ENCODE results near the gene BMERB1.

BMERB1 gene

GRCh38 chr16:15507301-15507958, 73.0 kb downstream of the BMERB1 start:
- peaks cover 9 to 25% (median 18%) of the 10 kb centered on the region in 5 donors for H3K4me1 ChIP-seq (ENCODE audit: control insufficient read depth in 5 of 5, insufficient read depth in 5 of 5, low read length in 5 of 5)
- no peaks in the 10 kb centered on the region for H3K36me3 ChIP-seq (ENCODE audit: control insufficient read depth in 5 of 5, insufficient read depth in 5 of 5, low read length in 5 of 5)
- no peak overlapping the region for H3K27ac ChIP-seq (ENCODE audit: low read depth, low read length)
- no peaks in the 10 kb centered on the region for H3K27me3 ChIP-seq (ENCODE audit: control insufficient read depth in 5 of 5, insufficient read depth in 4 of 5, low read length in 5 of 5)
- peak overlapping the region in 2 of 5 donors; percentile 12 to 32 for H3K9ac ChIP-seq (ENCODE audit: low read length in 5 of 5)
- no peaks in the 10 kb centered on the region for H3K9me3 ChIP-seq (ENCODE audit: control insufficient read depth in 5 of 5, low read length in 5 of 5)
- H3K4me3 ChIP-seq (ENCODE audit: low read depth in 1 of 5, low read length in 5 of 5), result peak overlapping the region in 4 of 5 donors; percentile 17 to 40 (median 31)

GRCh38 chr16:15507959-15508627, 73.7 kb downstream of the BMERB1 start:
- Histone ChIP-seq H3K27me3 (ENCODE audit: control insufficient read depth in 5 of 5, insufficient read depth in 4 of 5, low read length in 5 of 5) (no peaks in the 10 kb centered on the region), H3K36me3 (ENCODE audit: control insufficient read depth in 5 of 5, insufficient read depth in 5 of 5, low read length in 5 of 5) (no peaks in the 10 kb centered on the region), H3K9ac (ENCODE audit: low read length in 5 of 5) (no peak overlapping the region), H3K27ac (ENCODE audit: low read depth, low read length) (no peak overlapping the region), H3K4me3 (ENCODE audit: low read depth in 1 of 5, low read length in 5 of 5) (no peak overlapping the region), H3K9me3 (ENCODE audit: control insufficient read depth in 5 of 5, low read length in 5 of 5) (no peaks in the 10 kb centered on the region), H3K4me1 (ENCODE audit: control insufficient read depth in 5 of 5, insufficient read depth in 5 of 5, low read length in 5 of 5) (peaks cover 9 to 22% (median 18%) of the 10 kb centered on the region in 5 donors)

GRCh38 chr16:15509051-15509592, 74.7 kb downstream of the BMERB1 start:
- peaks cover 9 to 22% (median 18%) of the 10 kb centered on the region in 5 donors for H3K4me1 ChIP-seq (ENCODE audit: control insufficient read depth in 5 of 5, insufficient read depth in 5 of 5, low read length in 5 of 5)
- H3K4me3 ChIP-seq (ENCODE audit: low read depth in 1 of 5, low read length in 5 of 5), result no peak overlapping the region
- no peak overlapping the region for H3K9ac ChIP-seq (ENCODE audit: low read length in 5 of 5)
- no peaks in the 10 kb centered on the region for H3K27me3 ChIP-seq (ENCODE audit: control insufficient read depth in 5 of 5, insufficient read depth in 4 of 5, low read length in 5 of 5)
- no peaks in the 10 kb centered on the region for H3K36me3 ChIP-seq (ENCODE audit: control insufficient read depth in 5 of 5, insufficient read depth in 5 of 5, low read length in 5 of 5)
- H3K27ac ChIP-seq (ENCODE audit: low read depth, low read length), result no peak overlapping the region
- no peaks in the 10 kb centered on the region for H3K9me3 ChIP-seq (ENCODE audit: control insufficient read depth in 5 of 5, low read length in 5 of 5)

- Histone ChIP-seq H3K36me3 (ENCODE audit: control insufficient read depth in 5 of 5, insufficient read depth in 5 of 5, low read length in 5 of 5) (no peaks in the 10 kb centered on the region), H3K9me3 (ENCODE audit: control insufficient read depth in 5 of 5, low read length in 5 of 5) (no peaks in the 10 kb centered on the region), H3K27ac (ENCODE audit: low read depth, low read length) (no peak overlapping the region)
Measured at GRCh38 chr16:15509593-15510535, 75.5 kb downstream of the BMERB1 start.

GRCh38 chr16:15510992-15511391, 76.6 kb downstream of the BMERB1 start:
- no peak overlapping the region for H3K4me3 ChIP-seq (ENCODE audit: low read depth in 1 of 5, low read length in 5 of 5)
- no peaks in the 10 kb centered on the region for H3K27me3 ChIP-seq (ENCODE audit: control insufficient read depth in 5 of 5, insufficient read depth in 4 of 5, low read length in 5 of 5)
- H3K27ac ChIP-seq (ENCODE audit: low read depth, low read length), result no peak overlapping the region
- H3K4me1 ChIP-seq (ENCODE audit: control insufficient read depth in 5 of 5, insufficient read depth in 5 of 5, low read length in 5 of 5), result peaks cover 9 to 22% (median 18%) of the 10 kb centered on the region in 5 donors
- H3K36me3 ChIP-seq (ENCODE audit: control insufficient read depth in 5 of 5, insufficient read depth in 5 of 5, low read length in 5 of 5), result peaks cover 0 to 8% (median 3%) of the 10 kb centered on the region in 5 donors
- no peaks in the 10 kb centered on the region for H3K9me3 ChIP-seq (ENCODE audit: control insufficient read depth in 5 of 5, low read length in 5 of 5)
- H3K9ac ChIP-seq (ENCODE audit: low read length in 5 of 5), result no peak overlapping the region

More at GRCh38 chr16:15509593-15510535, 75.5 kb downstream of the BMERB1 start:
- no peak overlapping the region for H3K9ac ChIP-seq (ENCODE audit: low read length in 5 of 5)
- no peaks in the 10 kb centered on the region for H3K27me3 ChIP-seq (ENCODE audit: control insufficient read depth in 5 of 5, insufficient read depth in 4 of 5, low read length in 5 of 5)
- H3K4me3 ChIP-seq (ENCODE audit: low read depth in 1 of 5, low read length in 5 of 5), result no peak overlapping the region
- H3K4me1 ChIP-seq (ENCODE audit: control insufficient read depth in 5 of 5, insufficient read depth in 5 of 5, low read length in 5 of 5), result peaks cover 9 to 22% (median 18%) of the 10 kb centered on the region in 5 donors

- H3K36me3 ChIP-seq (ENCODE audit: control insufficient read depth in 5 of 5, insufficient read depth in 5 of 5, low read length in 5 of 5), result peaks cover 0 to 10% (median 3%) of the 10 kb centered on the region in 5 donors
- no peak overlapping the region for H3K27ac ChIP-seq (ENCODE audit: low read depth, low read length)
- no peak overlapping the region for H3K4me3 ChIP-seq (ENCODE audit: low read depth in 1 of 5, low read length in 5 of 5)
- H3K4me1 ChIP-seq (ENCODE audit: control insufficient read depth in 5 of 5, insufficient read depth in 5 of 5, low read length in 5 of 5), result peaks cover 7 to 17% (median 11%) of the 10 kb centered on the region in 5 donors
- H3K9ac ChIP-seq (ENCODE audit: low read length in 5 of 5), result no peak overlapping the region
- H3K9me3 ChIP-seq (ENCODE audit: control insufficient read depth in 5 of 5, low read length in 5 of 5), result no peaks in the 10 kb centered on the region
- H3K27me3 ChIP-seq (ENCODE audit: control insufficient read depth in 5 of 5, insufficient read depth in 4 of 5, low read length in 5 of 5), result no peaks in the 10 kb centered on the region
Measured at GRCh38 chr16:15511759-15512487, 77.5 kb downstream of the BMERB1 start.

GRCh38 chr16:15513156-15513555, 78.8 kb downstream of the BMERB1 start:
- no peak overlapping the region for H3K27ac ChIP-seq (ENCODE audit: low read depth, low read length)
- no peaks in the 10 kb centered on the region for H3K9me3 ChIP-seq (ENCODE audit: control insufficient read depth in 5 of 5, low read length in 5 of 5)
- H3K4me3 ChIP-seq (ENCODE audit: low read depth in 1 of 5, low read length in 5 of 5), result no peak overlapping the region
- H3K4me1 ChIP-seq (ENCODE audit: control insufficient read depth in 5 of 5, insufficient read depth in 5 of 5, low read length in 5 of 5), result peaks cover 0 to 6% (median 1%) of the 10 kb centered on the region in 5 donors
- no peaks in the 10 kb centered on the region for H3K27me3 ChIP-seq (ENCODE audit: control insufficient read depth in 5 of 5, insufficient read depth in 4 of 5, low read length in 5 of 5)
- peaks cover 0 to 10% (median 3%) of the 10 kb centered on the region in 5 donors for H3K36me3 ChIP-seq (ENCODE audit: control insufficient read depth in 5 of 5, insufficient read depth in 5 of 5, low read length in 5 of 5)
- no peak overlapping the region for H3K9ac ChIP-seq (ENCODE audit: low read length in 5 of 5)

- H3K27ac ChIP-seq (ENCODE audit: low read depth, low read length), result no peak overlapping the region
- no peaks in the 10 kb centered on the region for H3K9me3 ChIP-seq (ENCODE audit: control insufficient read depth in 5 of 5, low read length in 5 of 5)
- no peak overlapping the region for H3K4me3 ChIP-seq (ENCODE audit: low read depth in 1 of 5, low read length in 5 of 5)
- H3K9ac ChIP-seq (ENCODE audit: low read length in 5 of 5), result no peak overlapping the region
- peaks cover 0 to 21% (median 8%) of the 10 kb centered on the region in 5 donors for H3K4me1 ChIP-seq (ENCODE audit: control insufficient read depth in 5 of 5, insufficient read depth in 5 of 5, low read length in 5 of 5)
- H3K27me3 ChIP-seq (ENCODE audit: control insufficient read depth in 5 of 5, insufficient read depth in 4 of 5, low read length in 5 of 5), result no peaks in the 10 kb centered on the region
- peaks cover 0 to 10% (median 3%) of the 10 kb centered on the region in 5 donors for H3K36me3 ChIP-seq (ENCODE audit: control insufficient read depth in 5 of 5, insufficient read depth in 5 of 5, low read length in 5 of 5)
Measured at GRCh38 chr16:15515992-15516391, 81.6 kb downstream of the BMERB1 start.

GRCh38 chr16:15516609-15517008, 82.2 kb downstream of the BMERB1 start:
- no peak overlapping the region for H3K9ac ChIP-seq (ENCODE audit: low read length in 5 of 5)
- peaks cover 0 to 10% (median 3%) of the 10 kb centered on the region in 5 donors for H3K36me3 ChIP-seq (ENCODE audit: control insufficient read depth in 5 of 5, insufficient read depth in 5 of 5, low read length in 5 of 5)
- peaks cover 0 to 28% (median 14%) of the 10 kb centered on the region in 5 donors for H3K4me1 ChIP-seq (ENCODE audit: control insufficient read depth in 5 of 5, insufficient read depth in 5 of 5, low read length in 5 of 5)
- no peak overlapping the region for H3K27ac ChIP-seq (ENCODE audit: low read depth, low read length)
- no peaks in the 10 kb centered on the region for H3K9me3 ChIP-seq (ENCODE audit: control insufficient read depth in 5 of 5, low read length in 5 of 5)
- no peak overlapping the region for H3K4me3 ChIP-seq (ENCODE audit: low read depth in 1 of 5, low read length in 5 of 5)
- H3K27me3 ChIP-seq (ENCODE audit: control insufficient read depth in 5 of 5, insufficient read depth in 4 of 5, low read length in 5 of 5), result no peaks in the 10 kb centered on the region

Data from subcutaneous abdominal adipose tissue (tissue), 5 donors.